HG03175 (cell line): ENCODE data around the gene EARS2.
"Not testable (repeated sequence)": the region's sequence is repeated elsewhere in the genome, so short reads cannot be mapped to it uniquely, and the experiment has no call there.

Experiments
- ATAC-seq: cut with Tn5 transposase; IDR thresholded peaks from one replicate; pipeline ENCODE4 v1.9.1; 2021; ENCODE audit warnings: mild to moderate bottlenecking, moderate library complexity; ENCODE audit not compliant: unreplicated experiment

EARS2 gene

DNA sequence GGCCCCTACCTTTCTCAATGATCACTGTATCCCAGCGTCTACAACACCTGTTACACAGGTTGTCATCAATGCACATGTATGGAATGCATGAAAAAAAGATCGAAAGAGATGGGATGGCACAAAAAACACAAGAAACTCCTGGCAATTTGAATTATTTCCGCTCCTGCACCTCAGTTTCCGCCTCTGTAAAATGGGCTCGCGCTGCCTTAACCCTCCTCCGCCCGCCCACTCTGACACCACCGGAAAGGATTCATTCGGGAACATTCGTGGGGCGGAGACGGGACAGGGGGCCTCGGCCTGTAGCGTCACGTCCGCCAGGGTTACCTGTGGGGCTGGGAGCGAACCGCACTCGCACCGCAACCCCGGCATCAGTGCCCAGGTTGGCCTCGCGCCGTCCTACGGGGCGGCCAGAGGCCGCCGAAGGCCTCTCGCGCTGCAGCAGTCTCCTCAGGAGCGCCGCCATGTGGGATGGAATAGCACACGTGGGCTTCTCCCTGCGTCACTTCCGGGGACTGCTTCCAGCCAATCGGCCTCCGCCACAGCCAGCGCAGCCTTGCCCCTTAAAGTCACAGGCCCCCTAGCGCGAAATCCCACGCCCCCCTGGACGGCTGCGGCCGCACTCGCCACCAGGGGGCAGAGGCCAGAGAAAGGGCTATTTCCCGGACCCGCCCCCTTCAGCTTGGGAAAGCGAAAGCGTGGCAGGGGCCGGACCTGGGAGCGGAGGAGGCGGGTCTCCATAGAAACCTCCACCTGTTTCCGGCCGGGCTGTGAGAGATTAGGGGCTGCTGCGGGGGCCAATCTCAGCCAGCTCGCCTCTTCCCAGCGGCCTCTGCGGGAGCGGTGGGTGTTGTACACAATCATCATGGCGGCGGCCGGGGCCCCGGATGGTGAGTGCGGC lies at the start of gene EARS2, which contains the start of gene UBFD1:
Gene EARS2 (minus strand): TSS at position 470 of the 898 bp plus-strand sequence. CDS start 7 bp downstream, at position 463.
Gene UBFD1 (plus strand): TSS at position 847 of the 898 bp plus-strand sequence. CDS start 16 bp downstream, at position 863.
- ATAC-seq = peak; percentile 90

DNA sequence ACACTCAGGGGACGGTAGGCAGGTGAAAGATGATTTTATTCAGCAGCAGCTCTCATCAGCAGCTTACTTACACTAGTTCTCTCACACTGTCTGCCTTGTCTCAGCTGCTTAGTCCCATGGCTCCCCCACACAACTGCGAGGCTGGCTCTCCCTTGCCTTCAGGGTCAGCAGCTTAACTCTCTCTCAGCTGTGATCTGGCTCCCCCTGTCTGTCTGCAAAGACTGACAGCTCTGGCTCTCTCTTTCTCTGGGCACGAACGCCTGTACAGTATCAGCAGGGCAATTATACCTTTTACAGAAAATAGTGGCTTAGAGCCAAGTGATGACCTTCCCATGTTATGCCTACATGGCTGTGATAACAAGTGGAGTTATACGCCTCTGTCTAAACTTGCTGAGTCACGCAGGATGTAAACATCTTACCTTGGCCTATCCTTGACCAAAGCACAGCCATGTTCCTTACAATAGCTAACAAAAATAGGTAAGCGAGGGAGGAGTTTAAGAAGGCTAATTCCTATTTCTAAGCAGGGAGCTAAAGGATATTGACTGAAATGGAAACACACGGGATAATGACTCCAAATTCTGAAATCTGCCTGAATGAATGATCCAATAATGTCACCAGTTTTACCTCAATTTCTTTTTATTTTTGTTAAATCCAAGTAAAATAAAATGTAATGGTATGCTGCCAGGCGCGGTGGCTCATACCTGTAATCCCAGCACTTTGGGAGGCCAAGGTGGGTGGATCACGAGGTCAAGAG lies 40.0 kb upstream of the EARS2 start:
- ATAC-seq = no peak

DNA sequence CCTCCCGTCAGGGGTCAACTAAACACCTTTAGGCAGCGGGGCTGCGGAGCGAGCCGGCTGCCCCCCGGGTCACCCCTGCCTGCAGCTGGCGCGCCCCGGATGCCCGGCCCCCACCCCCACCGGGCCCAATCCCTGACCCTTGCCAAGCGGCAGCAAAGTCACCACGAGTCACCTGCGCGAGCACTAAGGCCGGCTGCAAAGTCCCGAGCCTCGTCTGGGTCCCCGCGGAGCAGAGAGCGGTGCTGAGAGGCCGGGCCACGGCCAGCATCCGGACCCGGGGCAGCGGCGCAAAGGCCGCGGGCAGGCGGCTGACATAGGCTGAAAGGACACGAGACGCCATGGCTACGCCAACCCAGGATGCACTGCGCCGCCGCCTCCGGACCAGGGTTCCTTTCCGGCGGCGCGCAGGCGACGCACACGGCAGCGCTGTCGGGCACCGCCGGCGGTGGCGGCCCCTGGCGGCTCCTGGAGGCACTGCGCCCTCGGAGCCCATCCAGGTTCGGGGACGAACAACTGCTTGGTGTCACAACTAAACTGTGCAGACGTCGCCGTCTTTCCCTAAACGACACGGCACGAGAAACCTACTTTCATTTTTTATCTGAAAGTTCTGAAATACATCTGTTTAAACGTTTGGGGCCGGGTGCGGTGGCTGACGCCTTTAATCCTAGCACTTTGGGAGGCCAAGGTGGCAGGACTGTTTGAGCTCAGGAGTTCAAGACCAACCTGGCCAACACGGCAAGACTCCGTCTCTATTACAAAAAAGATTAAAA lies 39.0 kb upstream of the EARS2 start, which contains the start of gene NDUFAB1:
Gene NDUFAB1 (minus strand): TSS at position 366 of the 770 bp plus-strand sequence. CDS start 26 bp downstream, at position 340.
- ATAC-seq = peak; percentile 95

DNA sequence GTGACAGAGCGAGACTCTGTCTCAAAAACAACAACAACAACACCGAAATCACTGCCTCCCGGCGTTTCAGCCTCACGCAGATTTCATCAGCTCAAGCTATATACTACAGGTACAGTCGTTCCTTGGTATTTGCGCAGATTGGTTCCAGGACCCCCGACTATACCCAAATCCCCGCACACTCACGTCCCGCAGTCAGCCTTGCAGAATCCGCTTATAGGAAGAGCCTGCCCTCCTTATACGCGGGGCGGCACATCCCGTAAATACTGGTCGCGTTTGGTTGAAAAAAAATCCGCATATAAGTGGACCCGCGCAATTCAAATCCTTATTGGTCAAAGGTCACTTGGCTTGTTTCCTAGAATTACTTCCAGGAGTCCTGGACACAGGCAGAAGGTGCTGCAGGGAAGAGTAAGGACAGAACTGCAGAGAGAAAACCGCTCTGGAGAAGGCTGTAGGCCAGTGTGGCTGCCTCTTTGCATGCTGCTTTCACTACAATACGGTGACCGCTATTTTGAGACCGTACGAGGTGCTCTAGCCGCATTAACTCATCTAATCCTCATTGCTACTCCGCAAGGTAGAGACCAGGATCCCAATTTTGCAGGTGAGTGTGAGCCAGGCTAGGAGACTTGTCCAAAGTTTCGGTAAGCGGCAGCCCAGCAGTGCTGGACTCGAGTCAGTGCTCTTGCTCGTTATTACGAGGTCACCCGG lies 38.2 kb upstream of the EARS2 start:
- ATAC-seq = peak; percentile 23

DNA sequence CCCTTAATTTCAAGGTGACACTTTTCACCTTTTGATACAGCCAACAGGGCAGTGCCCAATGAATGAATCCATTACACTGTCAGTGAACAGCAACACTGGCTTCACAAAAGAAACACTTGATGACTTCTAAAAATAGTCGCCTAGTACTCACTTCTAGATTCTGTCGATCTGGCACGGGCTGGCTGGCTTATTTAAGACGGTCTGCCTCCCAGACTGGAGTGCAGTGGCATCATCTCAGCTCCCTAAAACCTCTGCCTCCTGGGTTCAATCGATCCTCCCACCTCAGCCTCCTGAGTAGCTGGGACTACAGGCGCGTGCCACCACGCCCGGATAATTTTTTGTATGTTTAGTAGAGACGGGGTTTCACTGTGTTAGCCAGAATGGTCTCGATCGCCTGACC lies 37.0 kb upstream of the EARS2 start:
- ATAC-seq = no peak

DNA sequence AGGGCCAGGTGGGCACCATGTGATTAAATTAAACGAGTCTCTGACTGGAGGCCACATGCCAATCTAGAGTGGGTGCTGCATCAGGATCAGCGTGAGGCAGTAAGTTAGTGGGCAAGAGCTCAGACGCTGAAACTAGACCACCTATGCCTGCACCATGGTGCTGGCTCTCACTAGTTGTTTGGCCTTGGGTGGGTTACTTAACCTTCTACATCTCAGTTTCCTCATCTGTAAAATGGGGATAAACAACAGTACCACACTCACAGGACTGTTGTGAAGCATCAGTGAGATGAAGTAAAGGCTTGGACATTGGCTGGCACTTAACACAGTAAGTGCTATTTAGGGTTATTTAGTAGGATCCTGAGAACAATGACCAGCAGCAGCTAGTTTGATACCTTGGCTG lies 33.0 kb upstream of the EARS2 start:
- ATAC-seq = no peak

DNA sequence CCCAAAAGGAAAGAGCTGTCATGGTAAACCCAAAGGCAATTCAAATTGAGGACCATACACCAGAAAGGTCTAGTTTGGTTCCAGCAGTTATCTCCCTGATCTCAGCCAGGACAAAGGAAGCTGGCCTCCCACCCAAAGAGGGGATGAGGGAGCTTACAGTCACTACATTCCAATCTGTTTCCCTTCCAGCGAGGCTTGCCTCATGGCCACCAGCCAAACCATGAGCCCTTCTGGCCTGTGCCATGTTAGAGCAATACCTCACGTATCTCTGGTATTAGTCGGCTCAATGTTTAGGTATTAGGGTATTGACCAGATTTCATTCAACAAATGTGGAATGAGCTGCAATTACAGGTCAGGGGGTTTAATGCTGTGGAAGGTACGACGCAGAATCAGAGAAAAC lies 30.6 kb upstream of the EARS2 start:
- no peak for ATAC-seq

DNA sequence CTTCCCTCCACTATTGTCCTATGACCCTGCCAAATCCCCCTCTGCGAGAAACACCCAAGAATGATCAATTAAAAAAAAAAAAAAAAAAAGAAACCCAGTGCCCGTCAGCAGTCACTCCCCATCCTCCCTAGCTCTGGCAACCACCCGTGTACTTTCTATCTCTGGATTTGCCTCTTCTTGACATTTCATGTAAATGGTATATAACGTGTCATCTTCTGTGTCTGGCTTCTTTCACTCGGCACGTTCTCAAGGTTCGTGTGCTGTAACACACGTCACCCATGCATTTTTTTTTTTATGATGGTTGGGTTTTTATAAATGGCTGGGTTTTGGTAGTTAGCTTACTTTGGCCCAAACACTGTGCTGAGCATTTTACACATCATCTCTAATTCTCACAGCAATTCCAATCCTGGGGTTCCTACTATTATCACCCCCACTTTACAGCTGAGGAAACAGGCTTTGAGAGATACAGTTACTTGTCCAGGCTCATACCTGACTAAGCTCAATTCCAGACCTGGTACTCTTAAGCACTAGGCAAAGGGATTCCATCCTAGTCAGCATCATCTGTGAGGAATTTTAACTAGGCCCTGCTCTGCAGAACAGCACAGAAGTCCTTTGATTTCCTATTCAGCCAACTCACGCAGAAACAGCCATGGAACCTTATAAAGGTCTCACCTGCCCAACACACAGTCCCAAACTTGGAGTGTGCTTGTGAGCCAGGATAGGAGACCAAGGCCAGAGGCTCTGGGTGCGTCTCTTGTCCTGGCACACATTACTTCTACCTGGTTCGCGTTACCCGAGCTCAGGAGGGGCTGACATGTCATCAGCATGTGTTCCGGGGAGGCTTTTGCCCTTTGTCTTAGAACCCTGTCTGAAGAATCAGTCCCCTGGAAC lies 27.3 kb upstream of the EARS2 start:
- ATAC-seq = no peak

DNA sequence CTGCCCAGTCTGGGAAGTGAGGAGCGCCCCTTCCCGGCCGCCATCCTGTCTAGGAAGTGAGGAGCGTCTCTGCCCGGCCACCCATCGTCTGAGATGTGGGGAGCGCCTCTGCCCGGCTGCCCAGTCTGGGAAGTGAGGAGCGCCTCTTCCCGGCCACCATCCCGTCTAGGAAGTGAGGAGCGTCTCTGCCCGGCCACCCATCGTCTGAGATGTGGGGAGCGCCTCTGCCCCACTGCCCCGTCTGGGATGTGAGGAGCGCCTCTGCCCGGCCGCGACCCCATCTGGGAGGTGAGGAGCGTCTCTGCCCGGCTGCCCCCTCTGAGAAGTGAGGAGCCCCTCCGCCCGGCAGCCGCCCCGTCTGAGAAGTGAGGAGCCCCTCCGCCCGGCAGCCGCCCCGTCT lies 26.1 kb upstream of the EARS2 start:
- not testable (repeated sequence) for ATAC-seq

DNA sequence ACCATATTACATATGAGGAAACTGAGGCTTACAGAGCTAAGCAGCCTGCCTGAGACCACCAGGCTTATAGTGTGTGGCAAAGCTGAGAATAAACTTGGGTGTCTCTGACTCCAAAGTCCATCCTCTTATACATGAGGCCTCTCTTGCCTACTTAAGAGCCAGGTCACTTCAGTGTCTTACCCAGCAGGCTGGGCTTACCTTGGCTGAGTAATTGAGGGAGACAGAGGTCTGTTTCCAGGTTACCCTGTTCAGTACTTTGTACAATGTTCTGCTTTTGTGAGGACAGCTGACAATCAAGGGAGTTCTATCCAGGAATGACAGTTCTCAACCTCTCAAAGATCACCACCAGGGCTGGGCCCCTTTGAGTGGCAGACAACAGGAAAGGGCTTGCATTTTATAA lies 24.6 kb upstream of the EARS2 start:
- no peak for ATAC-seq

DNA sequence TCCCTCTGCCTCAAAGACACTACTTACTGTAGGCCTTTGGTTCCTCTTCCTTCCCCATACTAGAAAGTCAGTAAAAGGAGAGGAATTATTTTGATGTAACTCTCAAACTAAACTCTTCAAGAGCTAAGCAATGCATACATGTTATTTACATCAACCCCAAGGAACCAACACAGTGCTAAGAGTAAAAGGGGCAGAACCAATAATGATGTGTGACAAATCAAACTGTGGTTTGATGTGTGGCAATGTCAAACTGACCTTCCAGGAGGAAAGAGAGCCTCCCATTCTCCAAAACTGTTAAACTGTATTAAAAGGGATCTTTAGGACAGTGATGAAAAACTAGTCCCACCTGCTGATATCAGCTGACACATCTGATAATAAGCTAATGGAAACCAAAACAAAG lies 23.2 kb upstream of the EARS2 start:
- ATAC-seq = no peak

DNA sequence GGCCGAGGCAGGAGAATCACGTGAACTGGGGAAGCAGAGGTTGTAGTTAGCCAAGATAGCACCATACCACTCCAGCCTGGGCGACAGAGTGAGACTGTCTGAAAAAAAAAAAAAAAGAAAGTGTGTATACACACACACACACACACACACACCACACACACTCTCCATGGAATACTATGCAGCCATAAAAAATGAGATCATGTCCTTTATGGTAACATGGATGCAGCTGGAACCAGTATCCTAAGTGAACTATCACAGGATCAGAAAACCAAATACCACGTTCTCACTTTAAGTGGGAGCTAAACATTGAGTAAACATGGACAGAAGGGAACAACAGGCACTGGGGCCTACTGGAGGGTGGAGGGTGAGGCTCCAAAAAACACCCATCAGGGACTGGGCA lies 22.2 kb upstream of the EARS2 start:
- no peak for ATAC-seq

DNA sequence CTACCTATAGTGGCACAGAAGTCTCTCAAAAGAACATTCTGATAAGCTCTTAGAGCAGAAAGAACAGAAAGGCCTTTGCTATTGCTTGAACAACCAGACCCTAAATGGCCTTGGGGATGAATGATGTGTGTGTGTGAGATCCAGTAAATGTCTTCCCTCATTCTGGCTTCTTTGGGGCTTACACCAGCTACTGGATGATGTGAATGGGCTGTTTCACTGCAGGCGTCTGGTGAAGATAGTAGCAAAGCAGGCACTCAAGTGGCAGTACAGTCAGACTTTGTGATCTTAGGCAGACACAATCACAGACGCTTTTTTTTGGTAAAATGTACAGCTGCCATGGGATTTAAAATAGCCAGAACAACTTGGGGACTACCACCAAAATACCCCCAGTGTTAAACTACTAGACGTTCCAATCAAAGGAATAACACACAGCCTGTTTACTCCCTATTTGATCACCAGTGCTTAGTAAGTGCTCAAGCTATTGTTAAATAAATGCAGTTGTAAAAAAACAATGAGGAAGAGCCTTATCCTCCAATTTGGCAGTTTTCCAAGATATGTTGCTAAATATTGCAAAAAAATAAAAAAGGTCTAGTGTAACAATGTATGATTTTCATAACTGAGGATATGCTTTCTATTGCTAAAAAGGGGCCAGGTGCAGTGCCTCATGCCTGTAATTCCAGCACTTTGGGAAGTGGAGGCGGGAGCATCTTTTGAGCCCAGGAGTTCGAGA lies 21.1 kb upstream of the EARS2 start:
- no peak for ATAC-seq

DNA sequence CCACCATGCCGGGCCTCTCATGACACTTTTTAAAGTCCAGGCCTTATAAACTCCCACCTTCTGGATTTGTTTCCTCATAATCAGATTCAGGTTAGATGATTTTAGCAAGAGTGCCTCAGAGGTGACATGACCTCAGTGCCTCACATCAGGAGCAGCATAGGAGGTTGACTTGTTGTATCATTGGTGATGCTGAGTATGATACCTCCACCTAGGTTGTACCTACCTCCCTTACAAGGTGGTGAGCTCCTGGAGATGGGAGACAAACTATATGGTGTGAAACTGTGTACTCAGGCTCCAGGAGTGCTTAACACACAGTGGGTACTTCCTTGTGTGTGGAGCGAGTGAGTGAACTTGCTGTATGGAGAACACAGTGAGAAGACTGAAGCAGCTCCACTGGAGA lies 20.3 kb upstream of the EARS2 start:
- ATAC-seq = no peak

DNA sequence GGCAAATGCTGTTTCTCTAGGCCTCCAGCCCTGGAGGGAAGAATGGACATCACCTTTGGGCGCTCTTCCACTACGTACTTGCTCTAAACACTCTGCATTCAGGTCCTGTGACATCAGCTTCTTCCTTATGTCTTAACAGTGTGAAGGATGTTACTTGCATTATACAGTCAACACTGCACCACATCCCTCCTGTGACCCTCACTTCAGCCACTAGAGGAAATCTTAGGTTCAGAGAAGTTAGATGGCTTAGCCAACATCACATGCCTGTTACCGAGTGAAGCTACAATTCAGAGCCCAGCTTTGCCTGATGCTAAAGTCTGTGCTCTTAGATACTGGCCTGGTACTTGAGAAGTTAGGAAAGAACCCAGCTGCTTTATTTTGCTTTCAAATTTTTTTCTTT lies 18.7 kb upstream of the EARS2 start:
- no peak for ATAC-seq

DNA sequence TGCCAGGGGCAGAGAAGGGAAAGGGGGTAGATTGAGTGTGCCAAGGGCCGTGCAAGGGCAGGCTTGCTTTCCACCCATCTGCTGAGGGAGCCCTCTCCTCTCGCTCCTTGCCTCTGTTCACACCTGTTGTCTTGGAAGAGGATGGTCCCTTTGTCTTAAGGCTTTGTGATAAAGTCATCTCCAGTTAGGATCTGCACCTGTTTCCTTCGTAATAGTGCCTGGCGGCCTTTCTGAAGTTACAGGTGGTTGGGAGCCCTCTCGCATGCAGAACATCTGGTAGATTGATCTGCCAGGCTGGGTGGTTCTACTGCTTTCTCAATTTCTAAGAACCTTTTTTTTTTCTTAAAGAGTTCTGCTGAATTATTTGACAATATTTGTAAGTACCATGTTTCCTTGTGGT lies 16.7 kb upstream of the EARS2 start:
- ATAC-seq = no peak

DNA sequence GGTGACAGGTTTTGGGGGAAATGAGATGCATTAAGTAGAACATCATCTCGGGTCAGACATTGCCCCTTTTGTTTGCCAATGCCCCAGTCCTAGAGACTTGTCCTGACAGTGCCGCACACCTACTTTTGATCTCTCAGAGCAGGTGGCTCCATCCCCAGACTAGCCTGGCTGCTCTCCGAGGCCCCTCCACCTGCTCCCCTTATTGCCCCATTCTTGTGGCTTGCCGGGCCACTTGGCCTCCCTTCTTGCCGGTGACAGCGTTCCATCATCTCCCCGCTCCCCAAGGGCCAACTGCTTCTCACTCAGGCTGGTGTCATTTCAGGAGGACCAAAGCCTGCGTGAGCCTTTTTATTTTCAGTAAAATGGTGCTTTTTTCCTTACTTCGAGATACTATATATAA lies 15.2 kb upstream of the EARS2 start:
- no peak for ATAC-seq

DNA sequence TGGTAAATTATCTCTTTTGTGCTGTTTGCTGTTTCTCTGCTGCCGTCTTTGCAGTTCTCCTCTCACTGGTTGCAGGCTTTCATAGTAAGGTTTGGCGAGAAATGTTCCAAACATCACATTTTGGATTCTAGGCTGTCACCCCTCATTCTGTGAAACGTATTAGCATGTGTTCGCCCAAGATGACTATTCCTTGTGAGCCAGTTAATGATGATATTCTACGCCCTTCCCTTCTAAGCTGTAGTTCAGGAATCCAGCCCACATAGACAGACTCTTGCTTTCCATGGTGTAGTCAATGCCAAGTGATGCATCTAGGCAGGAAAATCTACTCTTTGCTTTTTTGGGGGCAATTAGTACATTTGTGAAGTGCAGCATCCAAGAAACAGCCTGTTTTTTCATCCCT lies 14.7 kb upstream of the EARS2 start:
- ATAC-seq = no peak
